Measurements from ENCODE around the gene RGS7BP. TPM values are rescaled to one million over a fixed set of nuclear protein-coding genes. Genes with fewer than 3 reads are reported as not detected.

RGS7BP gene
- total and polyA plus RNA-seq, 10 of the 15 experiments (the other 5 are each of a cell fraction or from before 2014, with no cell fraction given): not detected

GRCh38 chr5:64634997-64635686 is 129.3 kb downstream of the RGS7BP start:
- Histone ChIP-seq H2AFZ (ENCODE audit: control insufficient read depth, low read depth, low read length) (no peak overlapping the region), H3K9me3 (replicated peaks; ENCODE audit: control insufficient read depth, insufficient read depth, low read length) (no peaks in the 10 kb centered on the region), H3K4me1 (ENCODE audit: control insufficient read depth, insufficient read depth, low read length) (0 out of 2 replicates have a peak, but pooled peaks cover 5% of the 10 kb centered on the region), H3K27me3 (replicated peaks in 1 of 2; ENCODE audit: control insufficient read depth in 2 of 2, insufficient read depth in 2 of 2, low read length in 1 of 2) (no peaks in the 10 kb centered on the region; a peak in 1 of 4 replicates), H3K27ac (ENCODE audit: control insufficient read depth, insufficient read depth) (no peak overlapping the region), H3K79me2 (ENCODE audit: control insufficient read depth, insufficient read depth, low read length) (no peaks in the 10 kb centered on the region), H3K36me3 (ENCODE audit: control insufficient read depth in 2 of 2, insufficient read depth in 2 of 2, low read length in 1 of 2) (no peaks in the 10 kb centered on the region), H3K4me2 (ENCODE audit: control insufficient read depth, insufficient read depth) (no peak overlapping the region), H4K20me1 (ENCODE audit: control insufficient read depth, insufficient read depth) (no peaks in the 10 kb centered on the region), H3K9ac (ENCODE audit: control insufficient read depth, insufficient read depth, low read length) (no peak overlapping the region), H3K4me3 (no peak overlapping the region)
- 0% methylated on average over 1 of the region's 1 CpG for WGBS (ENCODE audit: insufficient coverage, insufficient replicate concordance, low lambda C conversion rate, missing lambda C conversion rate)
- DNase-seq (ENCODE audit: low read depth, low spot score) (no peak), FAIRE-seq (no peak), ATAC-seq (peak; percentile 53)
- intact Hi-C loops (cut with micrococcal nuclease; ENCODE audit: unreplicated experiment): loop anchor here (1.0 to 2.0 kb wide), 2 partner anchors 149 to 848 kb away; no protein-coding TSS in a partner anchor
- RAD21 ChIA-PET (ENCODE audit: unreplicated experiment): interaction anchor here (0.6 to 4.2 kb wide), 4 partner anchors 13 to 706 kb away, joined by 3 to 27 read pairs (median 4); no protein-coding TSS in a partner anchor
- in situ Hi-C loops (cut with MboI): loop anchor here (5.0 to 10.0 kb wide), 2 partner anchors 152 to 850 kb away; partner anchors contain the start of gene ADAMTS6
- BruUV-seq (replicated peaks): no TSS peak
- SMC1A ChIA-PET (ENCODE audit: uncharacterized antibody, unreplicated experiment): interaction anchor here (0.7 to 9.0 kb wide), 14 partner anchors 9 to 848 kb away, joined by 3 to 91 read pairs (median 4); no protein-coding TSS in a partner anchor
- POLR2A ChIA-PET: no interaction called here
- CTCF ChIA-PET: interaction anchor here (0.7 to 9.6 kb wide), 25 partner anchors 9 to 1041 kb away, joined by 3 to 161 read pairs (median 4); partner anchors contain the start of genes CWC27 and SREK1IP1
- TF ChIP-seq SMC3 (IDR thresholded peaks at IDR 0.05; ENCODE audit: borderline replicate concordance, low read length) (peak; percentile 62; the same call in 1 of the 2 replicates), RAD21 (IDR thresholded peaks at IDR 0.05; ENCODE audit: insufficient read depth, low read depth, low read length) (peak; percentile 80), TBL1XR1 (IDR thresholded peaks at IDR 0.05; ENCODE audit: low read depth, low read length) (no peak), TCF7 (IDR thresholded peaks at IDR 0.05; ENCODE audit: borderline replicate concordance) (no peak), KDM1A (IDR thresholded peaks at IDR 0.05; ENCODE audit: borderline replicate concordance) (no peak), POLR2AphosphoS5 (IDR thresholded peaks at IDR 0.05; ENCODE audit: low read length) (no peak), ATF3 (IDR thresholded peaks at IDR 0.05; ENCODE audit: borderline replicate concordance, extremely low read depth, low read depth, low read length) (no peak), TCF3 (IDR thresholded peaks at IDR 0.05; ENCODE audit: borderline replicate concordance, insufficient read depth, low read depth, low read length) (no peak), SUZ12 (IDR thresholded peaks at IDR 0.05; ENCODE audit: unreplicated experiment) (no peak), SMAD1 (IDR thresholded peaks at IDR 0.05; ENCODE audit: low read depth, partially characterized antibody) (no peak)
- TF ChIP-seq, protein P1, sequence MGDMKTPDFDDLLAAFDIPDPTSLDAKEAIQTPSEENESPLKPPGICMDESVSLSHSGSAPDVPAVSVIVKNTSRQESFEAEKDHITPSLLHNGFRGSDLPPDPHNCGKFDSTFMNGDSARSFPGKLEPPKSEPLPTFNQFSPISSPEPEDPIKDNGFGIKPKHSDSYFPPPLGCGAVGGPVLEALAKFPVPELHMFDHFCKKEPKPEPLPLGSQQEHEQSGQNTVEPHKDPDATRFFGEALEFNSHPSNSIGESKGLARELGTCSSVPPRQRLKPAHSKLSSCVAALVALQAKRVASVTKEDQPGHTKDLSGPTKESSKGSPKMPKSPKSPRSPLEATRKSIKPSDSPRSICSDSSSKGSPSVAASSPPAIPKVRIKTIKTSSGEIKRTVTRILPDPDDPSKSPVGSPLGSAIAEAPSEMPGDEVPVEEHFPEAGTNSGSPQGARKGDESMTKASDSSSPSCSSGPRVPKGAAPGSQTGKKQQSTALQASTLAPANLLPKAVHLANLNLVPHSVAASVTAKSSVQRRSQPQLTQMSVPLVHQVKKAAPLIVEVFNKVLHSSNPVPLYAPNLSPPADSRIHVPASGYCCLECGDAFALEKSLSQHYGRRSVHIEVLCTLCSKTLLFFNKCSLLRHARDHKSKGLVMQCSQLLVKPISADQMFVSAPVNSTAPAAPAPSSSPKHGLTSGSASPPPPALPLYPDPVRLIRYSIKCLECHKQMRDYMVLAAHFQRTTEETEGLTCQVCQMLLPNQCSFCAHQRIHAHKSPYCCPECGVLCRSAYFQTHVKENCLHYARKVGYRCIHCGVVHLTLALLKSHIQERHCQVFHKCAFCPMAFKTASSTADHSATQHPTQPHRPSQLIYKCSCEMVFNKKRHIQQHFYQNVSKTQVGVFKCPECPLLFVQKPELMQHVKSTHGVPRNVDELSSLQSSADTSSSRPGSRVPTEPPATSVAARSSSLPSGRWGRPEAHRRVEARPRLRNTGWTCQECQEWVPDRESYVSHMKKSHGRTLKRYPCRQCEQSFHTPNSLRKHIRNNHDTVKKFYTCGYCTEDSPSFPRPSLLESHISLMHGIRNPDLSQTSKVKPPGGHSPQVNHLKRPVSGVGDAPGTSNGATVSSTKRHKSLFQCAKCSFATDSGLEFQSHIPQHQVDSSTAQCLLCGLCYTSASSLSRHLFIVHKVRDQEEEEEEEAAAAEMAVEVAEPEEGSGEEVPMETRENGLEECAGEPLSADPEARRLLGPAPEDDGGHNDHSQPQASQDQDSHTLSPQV (IDR thresholded peaks at IDR 0.05): 0 out of 2 replicates have a peak, but pooled peaks have one; percentile 16
- TF ChIP-seq, protein P2, sequence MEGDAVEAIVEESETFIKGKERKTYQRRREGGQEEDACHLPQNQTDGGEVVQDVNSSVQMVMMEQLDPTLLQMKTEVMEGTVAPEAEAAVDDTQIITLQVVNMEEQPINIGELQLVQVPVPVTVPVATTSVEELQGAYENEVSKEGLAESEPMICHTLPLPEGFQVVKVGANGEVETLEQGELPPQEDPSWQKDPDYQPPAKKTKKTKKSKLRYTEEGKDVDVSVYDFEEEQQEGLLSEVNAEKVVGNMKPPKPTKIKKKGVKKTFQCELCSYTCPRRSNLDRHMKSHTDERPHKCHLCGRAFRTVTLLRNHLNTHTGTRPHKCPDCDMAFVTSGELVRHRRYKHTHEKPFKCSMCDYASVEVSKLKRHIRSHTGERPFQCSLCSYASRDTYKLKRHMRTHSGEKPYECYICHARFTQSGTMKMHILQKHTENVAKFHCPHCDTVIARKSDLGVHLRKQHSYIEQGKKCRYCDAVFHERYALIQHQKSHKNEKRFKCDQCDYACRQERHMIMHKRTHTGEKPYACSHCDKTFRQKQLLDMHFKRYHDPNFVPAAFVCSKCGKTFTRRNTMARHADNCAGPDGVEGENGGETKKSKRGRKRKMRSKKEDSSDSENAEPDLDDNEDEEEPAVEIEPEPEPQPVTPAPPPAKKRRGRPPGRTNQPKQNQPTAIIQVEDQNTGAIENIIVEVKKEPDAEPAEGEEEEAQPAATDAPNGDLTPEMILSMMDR (IDR thresholded peaks at IDR 0.05 in 2 of 3, conservative IDR thresholded peaks at IDR 0.05 in 1 of 3; ENCODE audit: control insufficient read depth in 2 of 3, extremely low read depth in 1 of 3, insufficient read depth in 1 of 3, low read depth in 3 of 3, low read length in 3 of 3): peak; percentile 47 to 59 (median 58); a peak in 5 of 6 replicates
- TF ChIP-seq, protein P3, sequence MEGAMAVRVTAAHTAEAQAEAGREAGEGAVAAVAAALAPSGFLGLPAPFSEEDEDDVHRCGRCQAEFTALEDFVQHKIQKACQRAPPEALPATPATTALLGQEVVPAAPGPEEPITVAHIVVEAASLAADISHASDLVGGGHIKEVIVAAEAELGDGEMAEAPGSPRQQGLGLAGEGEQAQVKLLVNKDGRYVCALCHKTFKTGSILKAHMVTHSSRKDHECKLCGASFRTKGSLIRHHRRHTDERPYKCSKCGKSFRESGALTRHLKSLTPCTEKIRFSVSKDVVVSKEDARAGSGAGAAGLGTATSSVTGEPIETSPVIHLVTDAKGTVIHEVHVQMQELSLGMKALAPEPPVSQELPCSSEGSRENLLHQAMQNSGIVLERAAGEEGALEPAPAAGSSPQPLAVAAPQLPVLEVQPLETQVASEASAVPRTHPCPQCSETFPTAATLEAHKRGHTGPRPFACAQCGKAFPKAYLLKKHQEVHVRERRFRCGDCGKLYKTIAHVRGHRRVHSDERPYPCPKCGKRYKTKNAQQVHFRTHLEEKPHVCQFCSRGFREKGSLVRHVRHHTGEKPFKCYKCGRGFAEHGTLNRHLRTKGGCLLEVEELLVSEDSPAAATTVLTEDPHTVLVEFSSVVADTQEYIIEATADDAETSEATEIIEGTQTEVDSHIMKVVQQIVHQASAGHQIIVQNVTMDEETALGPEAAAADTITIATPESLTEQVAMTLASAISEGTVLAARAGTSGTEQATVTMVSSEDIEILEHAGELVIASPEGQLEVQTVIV (IDR thresholded peaks at IDR 0.05; ENCODE audit: borderline replicate concordance, partially characterized antibody): no peak
